HG03139 (cell line): ENCODE results near the gene ZNF217.
"Not testable (repeated sequence)": the region's sequence is repeated elsewhere in the genome, so short reads cannot be mapped to it uniquely, and the experiment has no call there.

Experiments used
- ATAC-seq: cut with Tn5 transposase; IDR thresholded peaks from one replicate; pipeline ENCODE4 v1.9.1; 2021; ENCODE audit not compliant: unreplicated experiment

The ZNF217 gene

GRCh38 chr20:53569606-53570307 lies 23.9 kb downstream of the ZNF217 start:
- ATAC-seq: no peak

GRCh38 chr20:53569005-53569404 lies 24.6 kb downstream of the ZNF217 start:
- ATAC-seq: no peak

- no peak for ATAC-seq
Observed at GRCh38 chr20:53568351-53568750, 25.3 kb downstream of the ZNF217 start.

- ATAC-seq: no peak
Observed at GRCh38 chr20:53567379-53567917, 26.2 kb downstream of the ZNF217 start.

- not testable (repeated sequence) for ATAC-seq
Observed at GRCh38 chr20:53566623-53567022, 27.0 kb downstream of the ZNF217 start.

GRCh38 chr20:53565254-53565653 lies 28.4 kb downstream of the ZNF217 start:
- ATAC-seq: no peak

GRCh38 chr20:53562104-53562764 lies 31.4 kb downstream of the ZNF217 start:
- not testable (repeated sequence) for ATAC-seq

GRCh38 chr20:53561505-53561904 lies 32.1 kb downstream of the ZNF217 start:
- no peak for ATAC-seq

GRCh38 chr20:53559816-53560215 lies 33.8 kb downstream of the ZNF217 start:
- no peak for ATAC-seq

- no peak for ATAC-seq
Observed at GRCh38 chr20:53557130-53557529, 36.5 kb downstream of the ZNF217 start.

GRCh38 chr20:53556267-53556897 lies 37.3 kb downstream of the ZNF217 start:
- no peak for ATAC-seq

- no peak for ATAC-seq
Observed at GRCh38 chr20:53555816-53556215, 37.8 kb downstream of the ZNF217 start.

- ATAC-seq: no peak
Observed at GRCh38 chr20:53555081-53555480, 38.6 kb downstream of the ZNF217 start.

GRCh38 chr20:53552572-53552893 lies 41.1 kb downstream of the ZNF217 start:
- not testable (repeated sequence) for ATAC-seq

- not testable (repeated sequence) for ATAC-seq
Observed at GRCh38 chr20:53551719-53552571, 41.7 kb downstream of the ZNF217 start.

GRCh38 chr20:53550280-53551187 lies 43.1 kb downstream of the ZNF217 start:
- no peak for ATAC-seq

- ATAC-seq: no peak
Observed at GRCh38 chr20:53547664-53548239, 45.9 kb downstream of the ZNF217 start.

GRCh38 chr20:53539516-53539915 lies 54.1 kb downstream of the ZNF217 start:
- ATAC-seq: no peak

GRCh38 chr20:53536382-53536781 lies 57.3 kb downstream of the ZNF217 start:
- ATAC-seq: not testable (repeated sequence)

- ATAC-seq: no peak
Observed at GRCh38 chr20:53535878-53536277, 57.8 kb downstream of the ZNF217 start.
